ENCODE results near the gene MTUS2.
"Not testable (repeated sequence)": the region's sequence is repeated elsewhere in the genome, so short reads cannot be mapped to it uniquely, and the experiment has no call there.

The MTUS2 gene

GRCh38 chr13:29210676-29211075 is 390.5 kb downstream of the MTUS2 start:
- no peak for DNase-seq (ENCODE audit: low read depth in 2 of 2, low spot score in 1 of 2)

- DNase-seq (ENCODE audit: low read depth in 2 of 2, low spot score in 1 of 2): not testable (repeated sequence)
Measured at GRCh38 chr13:29211162-29211561, 391.0 kb downstream of the MTUS2 start.

DNA sequence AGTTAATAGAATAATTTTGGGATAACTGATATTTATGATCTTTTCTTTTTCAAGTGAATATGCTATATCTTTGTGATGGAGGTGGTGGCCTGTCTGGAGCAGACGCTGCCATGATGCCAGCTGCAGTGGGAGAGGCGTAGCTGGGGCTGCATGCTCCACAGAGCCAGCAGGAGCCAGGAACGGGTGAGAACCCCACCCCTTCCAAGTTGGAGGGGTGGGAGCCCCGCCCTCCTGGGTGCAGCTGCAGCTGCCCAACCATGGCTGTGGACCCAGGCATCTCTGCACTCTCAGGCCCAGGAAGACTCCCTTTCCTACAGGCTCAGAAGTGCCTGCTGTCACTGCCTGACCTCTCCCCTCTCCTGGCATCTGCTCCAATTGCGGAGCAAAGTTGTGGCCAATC is 402.3 kb downstream of the MTUS2 start:
- DNase-seq (ENCODE audit: low read depth in 2 of 2, low spot score in 1 of 2): no peak

GRCh38 chr13:29224206-29224605 is 404.1 kb downstream of the MTUS2 start:
- no peak for DNase-seq (ENCODE audit: low read depth in 2 of 2, low spot score in 1 of 2)

GRCh38 chr13:29227576-29227975 is 407.4 kb downstream of the MTUS2 start:
- DNase-seq (ENCODE audit: low read depth in 2 of 2, low spot score in 1 of 2): no peak

GRCh38 chr13:29230299-29230845 is 410.2 kb downstream of the MTUS2 start:
- no peak for DNase-seq (ENCODE audit: low read depth in 2 of 2, low spot score in 1 of 2)

- no peak for DNase-seq (ENCODE audit: low read depth in 2 of 2, low spot score in 1 of 2)
Measured at GRCh38 chr13:29239653-29240525, 419.8 kb downstream of the MTUS2 start.

DNA sequence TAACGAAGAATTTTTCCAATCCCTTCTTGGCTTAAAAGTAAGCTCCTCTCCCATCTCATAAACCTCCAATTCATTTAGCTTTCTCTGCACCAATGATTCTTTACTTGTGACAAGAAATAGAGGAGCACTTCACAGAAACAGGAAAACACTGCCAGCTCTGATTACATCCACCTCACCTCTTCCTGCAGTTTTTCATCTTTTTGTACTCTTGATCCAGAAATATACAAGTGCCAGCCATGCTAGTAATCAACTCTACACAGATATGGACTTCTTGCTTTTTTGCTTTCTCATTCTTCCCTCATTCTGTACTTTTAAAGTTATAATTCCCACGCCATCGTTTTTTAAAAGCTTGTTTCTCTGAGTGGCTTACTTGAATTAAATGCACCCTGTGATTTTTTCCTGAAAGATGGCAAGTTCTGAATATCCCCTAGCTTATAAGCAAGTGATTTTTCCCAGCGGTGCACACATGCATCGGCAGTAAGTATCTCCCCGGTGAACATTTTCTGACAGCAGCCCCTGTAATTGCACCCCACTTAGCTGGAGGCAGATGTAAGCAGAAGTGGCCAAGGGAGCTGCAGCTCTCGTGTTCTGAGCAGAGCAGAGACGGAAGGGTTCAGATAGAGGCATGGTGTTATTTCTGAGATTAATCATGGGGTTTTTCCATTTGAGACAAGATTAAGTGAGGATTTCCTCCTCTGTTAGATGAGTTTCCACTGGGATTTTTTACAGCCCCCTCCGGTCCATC is 434.7 kb downstream of the MTUS2 start:
- DNase-seq (ENCODE audit: low read depth in 2 of 2, low spot score in 1 of 2): no peak

DNA sequence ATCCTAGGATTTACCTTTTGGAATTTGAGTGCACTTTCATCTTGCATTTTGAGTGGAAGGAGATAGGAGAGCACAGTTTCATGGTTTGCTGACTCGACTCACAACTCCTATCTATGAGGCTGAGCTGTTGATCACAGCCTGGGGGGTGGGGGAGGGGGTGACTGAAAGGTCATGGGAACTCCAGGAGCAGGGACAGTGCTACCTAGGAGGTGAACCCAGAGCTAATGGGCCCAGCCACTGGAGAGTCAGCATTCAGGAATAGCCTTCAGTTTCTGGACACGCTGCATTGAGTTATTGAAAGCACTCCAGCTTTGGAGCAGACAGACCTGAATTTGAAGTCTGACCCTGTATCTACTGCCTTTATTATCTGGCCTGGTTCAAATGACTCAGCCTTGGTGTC is 435.4 kb downstream of the MTUS2 start:
- DNase-seq (ENCODE audit: low read depth in 2 of 2, low spot score in 1 of 2): no peak

- no peak for DNase-seq (ENCODE audit: low read depth in 2 of 2, low spot score in 1 of 2)
Measured at GRCh38 chr13:29260684-29261083, 440.5 kb downstream of the MTUS2 start.

DNA sequence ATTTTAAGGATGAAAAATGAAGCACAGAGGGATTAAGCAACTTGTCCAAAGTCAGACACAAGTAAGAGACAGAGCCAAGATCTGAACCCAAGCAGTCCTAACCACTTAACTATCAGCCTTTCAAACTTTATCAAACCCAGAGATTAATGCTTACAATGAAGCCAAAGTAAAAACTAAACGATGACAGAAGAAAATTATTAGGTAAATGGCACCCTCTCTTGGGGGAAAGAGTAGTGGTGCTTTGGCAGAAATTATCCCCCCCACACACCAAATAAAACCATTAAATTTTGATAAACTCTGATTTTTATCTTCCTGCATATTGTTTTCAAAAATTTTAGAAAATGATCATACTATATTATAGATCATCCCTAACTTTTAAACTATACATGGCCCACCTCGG is 446.1 kb downstream of the MTUS2 start:
- DNase-seq (ENCODE audit: low read depth in 2 of 2, low spot score in 1 of 2): no peak

GRCh38 chr13:29266756-29267733 is 446.9 kb downstream of the MTUS2 start:
- DNase-seq (ENCODE audit: low read depth in 2 of 2, low spot score in 1 of 2): no peak

DNA sequence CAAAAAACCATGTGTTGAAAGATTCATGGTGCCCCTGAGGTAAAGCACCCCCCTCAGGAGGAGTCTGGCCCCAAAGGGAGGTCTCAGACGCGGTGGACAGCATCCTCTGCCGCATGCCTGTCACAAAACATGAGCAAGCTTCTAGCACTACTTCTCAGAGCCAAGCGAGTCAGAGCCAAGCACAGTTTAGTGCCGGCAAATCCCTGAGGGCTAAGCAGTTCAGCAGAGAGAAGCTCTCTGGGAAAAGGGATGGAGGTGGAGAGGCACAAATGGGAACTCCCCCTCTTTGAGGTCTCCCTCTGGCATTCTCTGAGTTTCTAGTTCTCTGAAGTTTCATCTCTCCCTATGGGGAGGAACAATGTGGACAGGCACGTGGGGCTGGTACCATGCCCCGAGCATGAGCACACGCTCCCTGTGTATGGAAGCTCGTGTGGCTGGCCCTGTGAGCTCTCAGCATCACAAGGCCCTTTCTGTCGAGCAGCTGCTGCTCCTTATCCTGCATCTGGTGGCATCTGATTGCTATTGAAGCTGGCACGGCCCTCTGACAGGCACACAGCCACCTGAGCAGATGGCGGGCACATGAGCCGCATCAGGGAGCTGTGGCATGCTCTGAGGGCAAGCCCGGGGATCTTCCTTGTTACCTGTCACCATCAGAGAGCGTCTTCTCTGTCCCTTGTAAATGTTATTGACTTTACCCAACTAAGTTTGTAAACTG is 450.3 kb downstream of the MTUS2 start:
- no peak for DNase-seq (ENCODE audit: low read depth in 2 of 2, low spot score in 1 of 2)

DNA sequence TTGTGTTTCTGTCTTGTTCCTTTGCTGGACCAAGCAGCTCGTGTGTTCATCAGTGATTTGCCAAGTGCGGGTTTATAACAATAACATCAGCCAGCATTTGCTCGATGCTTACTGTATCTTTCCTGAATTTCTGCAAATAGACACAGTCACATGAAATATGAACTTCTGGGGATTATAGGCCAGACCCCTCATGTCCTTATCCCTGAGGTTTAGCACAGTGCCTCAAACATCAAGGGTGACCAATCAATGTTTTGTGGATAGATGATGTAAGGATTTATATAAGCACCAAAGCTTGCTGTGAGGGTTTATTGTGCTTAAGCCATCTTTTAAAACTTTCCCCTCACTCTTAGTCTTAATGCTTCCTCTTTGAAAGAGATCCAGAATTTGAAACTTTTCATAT is 451.5 kb downstream of the MTUS2 start:
- no peak for DNase-seq (ENCODE audit: low read depth in 2 of 2, low spot score in 1 of 2)

DNA sequence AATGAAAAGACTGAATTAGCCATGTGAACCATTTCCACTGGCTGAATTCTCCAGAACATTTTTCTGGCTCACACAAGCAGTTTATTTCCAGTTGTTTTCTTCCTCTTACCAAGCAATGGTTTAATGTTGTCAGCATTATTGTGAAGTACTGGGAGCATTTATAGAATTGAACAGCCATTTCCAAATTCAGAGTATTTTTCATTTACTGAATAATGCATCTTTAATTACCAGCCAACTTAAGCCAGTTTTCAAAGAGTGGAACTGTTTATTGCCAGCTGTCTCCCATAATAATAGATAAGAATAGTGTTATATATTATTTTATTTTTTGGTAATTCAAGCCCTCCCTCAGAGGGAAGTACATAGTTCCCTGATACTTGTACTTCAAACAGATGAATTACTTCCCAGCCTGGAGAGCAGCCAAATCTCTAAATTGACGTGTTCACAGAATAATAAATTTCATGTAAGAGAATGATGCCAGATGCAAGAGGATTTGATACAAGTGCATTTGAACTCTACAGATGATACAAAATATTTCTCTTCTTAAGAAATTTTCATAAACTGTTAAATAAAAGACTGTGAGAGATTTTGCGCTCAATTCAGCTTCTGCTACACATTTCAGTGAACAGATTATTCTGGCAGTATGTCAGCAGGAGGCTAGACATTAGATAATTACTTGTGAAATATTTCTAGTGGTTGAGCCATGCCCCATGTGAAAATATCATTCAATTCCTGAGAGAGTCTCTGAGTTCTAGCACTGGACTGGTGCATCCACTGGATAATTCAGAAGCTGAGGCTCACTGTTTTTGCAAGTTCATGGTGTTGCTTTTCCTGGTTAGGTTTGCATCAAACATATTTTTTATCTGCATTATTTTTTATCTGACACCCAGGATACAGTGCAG is 459.5 kb downstream of the MTUS2 start:
- no peak for DNase-seq (ENCODE audit: low read depth in 2 of 2, low spot score in 1 of 2)

- no peak for DNase-seq (ENCODE audit: low read depth in 2 of 2, low spot score in 1 of 2)
Measured at GRCh38 chr13:29281932-29282495, 461.9 kb downstream of the MTUS2 start.

DNA sequence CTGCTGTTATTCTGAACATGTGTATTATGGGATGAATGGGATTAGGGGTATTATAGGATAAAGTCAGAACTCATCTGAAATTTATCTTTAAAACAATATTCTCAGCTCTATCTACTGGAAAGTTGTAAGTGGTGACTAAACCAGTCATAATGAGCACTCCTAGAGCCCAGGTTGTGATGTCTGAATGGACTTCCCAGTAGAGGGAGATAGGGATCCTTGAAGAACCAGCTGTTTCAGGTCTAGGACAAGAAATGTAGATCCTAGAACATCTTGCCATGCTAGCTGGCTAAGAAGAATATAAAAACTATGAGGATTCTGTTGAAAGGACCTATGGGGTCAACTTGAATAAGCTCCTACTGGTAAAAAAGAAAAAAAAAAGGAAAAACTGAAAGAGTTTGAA is 464.6 kb downstream of the MTUS2 start:
- no peak for DNase-seq (ENCODE audit: low read depth in 2 of 2, low spot score in 1 of 2)

DNA sequence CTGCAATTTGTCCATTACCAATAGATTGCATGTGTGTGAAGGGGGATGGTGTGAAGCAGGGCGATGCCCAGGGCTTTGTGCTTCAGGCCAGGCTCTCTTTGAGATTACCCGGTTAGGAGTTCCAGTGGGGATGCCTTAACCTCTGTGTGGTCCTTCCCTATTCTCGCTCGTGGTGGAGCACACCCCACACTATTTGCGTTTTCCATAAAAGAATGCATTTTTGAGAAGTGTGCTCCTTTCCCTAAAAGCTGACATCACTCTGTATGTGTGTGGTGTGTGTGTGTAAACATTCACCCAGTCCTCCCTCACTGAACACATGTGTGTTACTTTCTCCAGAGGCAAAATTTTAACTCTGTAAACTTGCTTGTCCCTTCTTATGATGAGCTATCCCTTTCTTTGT is 467.1 kb downstream of the MTUS2 start:
- no peak for DNase-seq (ENCODE audit: low read depth in 2 of 2, low spot score in 1 of 2)

GRCh38 chr13:29292045-29292444 is 471.9 kb downstream of the MTUS2 start:
- DNase-seq (ENCODE audit: low read depth in 2 of 2, low spot score in 1 of 2): no peak
